Type B pancreatic cell (in vitro differentiated cells): ENCODE results near the gene PCSK6. TPM values are rescaled to one million over a fixed set of nuclear protein-coding genes. Genes with fewer than 3 reads are reported as not detected.

Experiments
- DNase-seq: peaks from one replicate; pipeline ENCODE4 v3.0.0; 2021; ENCODE audit warnings: mixed read lengths; ENCODE audit not compliant: unreplicated experiment; ENCODE audit errors: extremely low spot score
- H3K27ac Mint-ChIP-seq: 2 replicates; pipeline ENCODE4 v1.8.0; 2021; ENCODE audit warnings: mild to moderate bottlenecking, mixed read lengths
- H3K27me3 Mint-ChIP-seq: 2 replicates; pipeline ENCODE4 v1.8.0; 2021; ENCODE audit warnings: mixed read lengths
- H3K36me3 Mint-ChIP-seq: 2 replicates; pipeline ENCODE4 v1.8.0; 2021; ENCODE audit warnings: mixed read lengths
- H3K4me1 Mint-ChIP-seq: one replicate; pipeline ENCODE4 v1.8.0; 2021; ENCODE audit warnings: mixed read lengths; ENCODE audit not compliant: unreplicated experiment
- H3K4me3 Mint-ChIP-seq: 2 replicates; pipeline ENCODE4 v1.8.0; 2021; ENCODE audit warnings: mild to moderate bottlenecking, mixed read lengths
- H3K9me3 Mint-ChIP-seq: 2 replicates; pipeline ENCODE4 v1.8.0; 2021; ENCODE audit warnings: mixed read lengths
- total RNA-seq: library from RNA; stranded (reverse); gene quantifications from 2 replicates; pipeline ENCODE4 v1.2.1, GENCODE V29; 2021; ENCODE audit warnings: low replicate concordance
- TF ChIP-seq, protein P1 (sequence below): fragments of 200-600 bp; sonication (generic); conservative IDR thresholded peaks from 2 replicates; pipeline ENCODE4 v1.5.0; 2021; ENCODE audit warnings: antibody characterized with exemption, mild to moderate bottlenecking

PCSK6 gene
- total RNA-seq, 1 donor from 2014 or later: 5.4 TPM

- Mint-ChIP-seq H3K27me3 (no peaks in the 10 kb centered on the region), H3K36me3 (no peaks in the 10 kb centered on the region), H3K27ac (no peak overlapping the region), H3K4me3 (no peak overlapping the region), H3K4me1 (no peaks in the 10 kb centered on the region), H3K9me3 (no peaks in the 10 kb centered on the region)
- DNase-seq: no peak
- TF ChIP-seq, protein P1, sequence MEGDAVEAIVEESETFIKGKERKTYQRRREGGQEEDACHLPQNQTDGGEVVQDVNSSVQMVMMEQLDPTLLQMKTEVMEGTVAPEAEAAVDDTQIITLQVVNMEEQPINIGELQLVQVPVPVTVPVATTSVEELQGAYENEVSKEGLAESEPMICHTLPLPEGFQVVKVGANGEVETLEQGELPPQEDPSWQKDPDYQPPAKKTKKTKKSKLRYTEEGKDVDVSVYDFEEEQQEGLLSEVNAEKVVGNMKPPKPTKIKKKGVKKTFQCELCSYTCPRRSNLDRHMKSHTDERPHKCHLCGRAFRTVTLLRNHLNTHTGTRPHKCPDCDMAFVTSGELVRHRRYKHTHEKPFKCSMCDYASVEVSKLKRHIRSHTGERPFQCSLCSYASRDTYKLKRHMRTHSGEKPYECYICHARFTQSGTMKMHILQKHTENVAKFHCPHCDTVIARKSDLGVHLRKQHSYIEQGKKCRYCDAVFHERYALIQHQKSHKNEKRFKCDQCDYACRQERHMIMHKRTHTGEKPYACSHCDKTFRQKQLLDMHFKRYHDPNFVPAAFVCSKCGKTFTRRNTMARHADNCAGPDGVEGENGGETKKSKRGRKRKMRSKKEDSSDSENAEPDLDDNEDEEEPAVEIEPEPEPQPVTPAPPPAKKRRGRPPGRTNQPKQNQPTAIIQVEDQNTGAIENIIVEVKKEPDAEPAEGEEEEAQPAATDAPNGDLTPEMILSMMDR: no peak
Measured at GRCh38 chr15:101310161-101310480, 179.4 kb downstream of the PCSK6 start.

DNA sequence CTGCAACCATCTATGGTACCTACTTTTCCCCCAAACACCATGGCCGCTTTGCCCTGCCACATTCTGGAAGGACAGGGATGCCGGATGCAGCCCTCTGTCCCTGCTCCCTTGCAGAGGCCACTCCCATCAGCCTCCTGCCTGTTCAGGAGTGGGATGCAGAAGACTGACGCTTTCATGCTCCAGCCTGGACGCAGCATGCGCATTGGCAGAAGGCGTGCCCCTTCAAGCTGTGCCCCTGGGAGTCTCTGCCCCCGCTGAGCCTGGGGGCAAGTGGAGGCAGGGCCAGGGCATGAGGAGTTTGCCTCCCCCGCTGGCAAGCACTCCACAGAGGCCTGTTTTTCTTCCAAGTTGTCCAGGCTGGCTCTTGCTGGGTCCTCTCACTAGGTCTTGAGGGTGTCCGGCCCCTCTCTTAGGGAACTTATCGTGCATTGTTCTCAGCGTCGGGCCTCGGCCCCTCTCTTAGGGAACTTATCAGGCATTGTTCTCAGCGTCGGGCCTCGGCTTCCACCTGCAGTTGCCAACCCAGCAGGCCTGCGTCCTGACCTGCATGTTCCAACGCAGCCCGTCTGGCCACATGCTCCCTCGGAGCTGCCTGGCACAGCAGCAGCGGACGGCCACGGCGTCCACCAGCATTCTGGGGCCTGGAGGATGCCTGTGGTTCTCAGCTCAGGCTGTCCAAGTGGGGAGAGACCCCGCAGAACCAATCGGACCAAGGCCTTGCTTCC is 179.9 kb downstream of the PCSK6 start:
- H3K4me1 Mint-ChIP-seq: no peaks in the 10 kb centered on the region
- TF ChIP-seq, protein P1: no peak
- no peaks in the 10 kb centered on the region for H3K9me3 Mint-ChIP-seq
- H3K4me3 Mint-ChIP-seq: no peak overlapping the region
- no peak overlapping the region for H3K27ac Mint-ChIP-seq
- no peaks in the 10 kb centered on the region for H3K27me3 Mint-ChIP-seq
- no peak for DNase-seq
- H3K36me3 Mint-ChIP-seq: no peaks in the 10 kb centered on the region

GRCh38 chr15:101308604-101309435 is 180.7 kb downstream of the PCSK6 start:
- no peaks in the 10 kb centered on the region for H3K4me1 Mint-ChIP-seq
- no peaks in the 10 kb centered on the region for H3K9me3 Mint-ChIP-seq
- H3K27me3 Mint-ChIP-seq: no peaks in the 10 kb centered on the region

DNA sequence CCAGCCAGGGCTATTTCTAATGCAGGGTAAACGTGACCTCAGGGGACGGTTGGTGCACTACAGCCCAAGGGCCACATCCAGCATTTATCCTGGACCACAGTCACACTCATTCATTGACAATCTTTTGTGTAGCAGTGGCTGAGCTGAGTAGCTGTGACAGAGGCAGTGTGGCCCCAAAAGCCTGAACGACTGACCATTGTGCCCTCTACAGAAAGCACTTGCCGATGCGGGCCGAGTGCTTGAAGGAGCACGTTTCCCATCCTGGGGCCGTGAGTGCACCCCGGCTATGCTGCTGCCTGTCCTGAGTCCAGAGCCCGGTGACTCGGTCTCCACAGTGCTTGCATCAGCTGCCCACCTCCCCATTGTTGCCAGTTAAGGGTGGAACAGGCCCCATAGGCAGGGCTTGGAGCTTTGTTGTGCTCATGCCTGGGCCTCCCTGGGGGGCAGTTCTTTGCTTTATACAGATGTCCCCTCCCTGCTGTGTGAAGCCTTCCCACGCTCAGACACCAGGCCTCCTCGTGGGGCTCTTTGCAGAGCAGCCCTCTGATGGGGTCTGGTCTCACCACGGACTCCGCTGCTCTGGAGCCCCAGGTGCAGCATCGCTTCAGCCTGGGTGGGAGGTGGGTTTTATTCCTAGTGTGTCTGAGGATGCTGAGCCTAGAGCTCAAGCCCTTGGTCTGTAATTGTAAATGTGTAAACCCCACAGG is 181.5 kb downstream of the PCSK6 start:
- no peak for DNase-seq
- Mint-ChIP-seq H3K4me1 (no peaks in the 10 kb centered on the region), H3K27me3 (no peaks in the 10 kb centered on the region), H3K9me3 (no peaks in the 10 kb centered on the region), H3K36me3 (no peaks in the 10 kb centered on the region), H3K4me3 (no peak overlapping the region), H3K27ac (no peak overlapping the region)
- TF ChIP-seq, protein P1: no peak

More at GRCh38 chr15:101308604-101309435, 180.7 kb downstream of the PCSK6 start:
- Mint-ChIP-seq H3K27ac (no peak overlapping the region), H3K36me3 (no peaks in the 10 kb centered on the region), H3K4me3 (no peak overlapping the region)
- no peak for DNase-seq
- TF ChIP-seq, protein P1: no peak

- Mint-ChIP-seq H3K9me3 (no peaks in the 10 kb centered on the region), H3K4me3 (no peak overlapping the region), H3K4me1 (no peaks in the 10 kb centered on the region), H3K36me3 (no peaks in the 10 kb centered on the region), H3K27ac (no peak overlapping the region), H3K27me3 (no peaks in the 10 kb centered on the region)
- DNase-seq: peak; percentile 47
- TF ChIP-seq, protein P1: no peak
Measured at GRCh38 chr15:101307048-101307896, 182.2 kb downstream of the PCSK6 start.
